ENCODE data around the gene GFPT2.

Gene GFPT2

DNA sequence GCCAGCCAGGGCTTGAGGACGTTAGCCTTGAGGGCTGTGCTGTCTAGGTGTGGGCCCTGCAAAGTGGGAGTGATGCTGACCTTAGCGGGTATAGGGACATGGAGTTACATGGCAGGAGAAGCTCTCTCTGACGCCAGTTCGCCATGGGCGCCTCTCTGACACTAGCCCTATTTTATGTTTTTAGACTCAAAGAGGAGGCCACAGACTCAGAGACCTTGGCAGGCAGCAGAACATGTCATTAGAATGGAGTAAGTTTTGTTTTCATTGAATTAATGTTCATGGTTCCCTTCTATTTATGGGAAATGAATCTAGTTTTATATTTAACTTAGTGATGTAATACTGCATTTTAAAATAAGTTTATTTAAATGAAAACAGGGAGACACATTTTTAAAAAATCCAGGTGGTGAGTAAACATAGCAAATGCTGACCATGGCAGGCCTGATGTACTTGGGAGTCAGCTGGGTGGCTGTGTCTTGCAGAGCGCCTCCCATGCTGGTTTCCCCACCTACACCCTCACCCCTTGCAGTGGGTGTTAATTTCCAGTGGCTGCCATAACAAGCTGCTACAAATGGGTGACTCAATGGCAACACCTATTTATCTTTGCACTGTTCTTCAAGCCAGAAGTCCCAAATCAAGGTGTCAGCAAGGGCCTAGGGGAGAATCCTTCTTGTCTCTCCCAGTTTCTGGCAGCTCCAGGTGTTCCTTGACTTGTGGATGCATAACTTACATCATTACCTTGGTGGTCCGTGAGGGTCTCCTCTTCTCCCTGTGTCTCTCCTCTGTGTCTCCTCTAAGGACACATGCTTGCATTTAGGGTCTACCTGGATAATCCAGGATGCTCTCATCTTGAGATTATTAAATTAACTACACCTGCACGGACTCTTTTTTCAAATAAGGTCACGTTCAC, 25.6 kb upstream of the GFPT2 start:
- no peak for DNase-seq (ENCODE audit: low read depth)

DNA sequence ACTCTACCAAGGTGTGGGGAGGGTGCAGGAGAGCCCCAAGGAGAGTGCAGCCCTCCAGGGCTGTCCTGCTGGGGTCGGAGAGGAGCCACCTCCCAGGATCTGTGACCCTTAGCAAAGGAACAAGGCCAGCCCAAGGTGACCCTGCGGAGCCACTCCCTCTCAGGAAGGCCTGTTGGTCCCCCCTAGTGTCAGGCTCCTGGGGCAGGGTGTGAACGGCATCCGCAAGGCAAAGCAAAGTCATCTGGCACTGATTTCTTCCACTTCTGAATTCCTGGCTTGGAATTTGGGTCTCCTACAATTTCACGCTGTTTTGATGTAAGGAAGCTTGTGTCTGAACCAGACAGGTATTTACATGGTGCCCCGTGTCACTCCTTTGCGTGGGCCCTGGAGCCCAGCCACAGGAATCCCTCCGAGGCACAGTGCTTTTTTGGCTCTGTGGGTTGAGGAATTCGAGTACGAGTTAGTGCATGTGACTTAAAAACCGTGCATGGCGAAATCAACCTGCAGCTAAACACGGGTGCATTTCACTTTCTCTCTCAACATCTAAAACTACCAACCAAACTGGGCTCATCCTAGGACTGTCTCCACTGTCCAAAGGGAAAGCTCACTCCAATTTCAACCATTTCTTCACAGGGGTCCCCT, 24.5 kb upstream of the GFPT2 start:
- no peak for DNase-seq (ENCODE audit: low read depth)

DNA sequence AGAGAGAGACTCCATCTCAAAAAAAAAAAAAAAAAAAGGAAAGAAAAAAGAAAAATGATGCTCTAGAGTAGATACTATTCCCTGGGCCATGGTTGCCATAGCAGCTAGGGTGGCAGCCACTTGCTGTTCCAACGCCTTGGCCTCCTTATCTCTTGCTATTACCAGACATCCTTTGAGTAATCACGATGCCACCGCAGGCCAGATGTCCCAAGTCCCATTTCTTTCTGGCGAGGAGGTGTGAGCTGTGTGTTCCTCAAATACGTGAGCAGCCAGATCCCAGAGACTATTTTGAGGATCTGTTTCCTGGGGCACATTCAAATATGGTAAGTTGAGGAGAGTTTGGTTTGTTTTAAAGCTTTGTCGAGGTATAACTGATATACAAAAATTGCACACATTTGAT, 23.4 kb upstream of the GFPT2 start:
- DNase-seq (ENCODE audit: low read depth): no peak

DNA sequence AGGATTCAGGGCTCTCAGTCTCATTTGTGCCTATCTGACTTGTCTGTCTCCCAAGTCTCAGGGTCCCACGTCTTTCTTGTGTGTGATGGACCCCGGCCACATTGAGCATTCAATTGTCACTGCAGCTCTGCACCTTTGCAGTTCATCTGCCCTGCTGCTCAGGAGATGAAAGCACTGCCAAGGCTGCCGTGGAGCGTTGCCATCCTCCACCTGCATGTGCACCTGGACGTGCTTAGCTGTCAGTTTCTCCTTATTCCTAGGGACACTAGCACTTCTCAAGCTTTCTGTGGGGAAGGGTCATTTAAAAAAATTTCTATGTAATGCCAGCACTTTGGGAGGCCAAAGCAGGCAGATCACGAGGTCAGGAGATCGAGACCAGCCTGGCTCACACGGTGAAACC, 22.8 kb upstream of the GFPT2 start:
- no peak for DNase-seq (ENCODE audit: low read depth)

DNA sequence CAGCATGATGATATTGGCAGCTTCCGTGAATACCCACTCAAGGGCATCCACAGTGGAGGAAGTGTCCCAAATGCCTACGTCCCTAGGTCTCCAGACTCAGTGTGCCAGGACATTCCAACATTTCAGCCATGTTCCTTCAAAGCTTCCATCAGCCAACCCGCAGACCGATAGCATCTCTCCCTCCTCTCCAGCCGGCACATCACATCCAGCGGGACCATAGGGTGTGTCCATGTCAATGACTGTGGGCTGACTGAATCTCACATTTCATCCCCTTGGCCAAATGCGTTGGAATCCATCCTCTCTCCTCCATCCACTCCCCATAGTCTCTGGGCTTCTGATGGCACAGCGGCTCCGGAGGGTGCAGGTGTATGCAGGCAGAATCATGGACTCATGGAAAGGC, 22.2 kb upstream of the GFPT2 start:
- DNase-seq (ENCODE audit: low read depth): no peak

DNA sequence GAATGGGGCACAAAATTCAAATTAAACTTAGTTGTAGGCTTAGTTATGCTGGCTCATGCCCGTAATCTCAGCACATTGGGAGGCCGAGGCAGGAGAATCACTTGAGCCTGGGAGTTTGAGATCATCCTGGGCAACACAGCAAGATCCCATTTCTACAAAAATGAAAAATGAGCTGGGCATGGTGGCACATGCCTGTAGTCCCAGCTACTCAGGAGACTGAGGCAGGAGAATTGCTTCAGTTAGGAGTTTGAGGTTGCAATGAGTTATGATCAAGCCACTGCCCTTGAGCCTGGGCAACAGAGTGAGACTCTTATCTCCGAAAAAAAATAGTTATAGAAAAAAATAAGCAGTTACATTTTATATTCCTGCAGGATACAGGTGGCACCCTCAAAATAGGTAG, 20.7 kb upstream of the GFPT2 start:
- DNase-seq (ENCODE audit: low read depth): no peak

DNA sequence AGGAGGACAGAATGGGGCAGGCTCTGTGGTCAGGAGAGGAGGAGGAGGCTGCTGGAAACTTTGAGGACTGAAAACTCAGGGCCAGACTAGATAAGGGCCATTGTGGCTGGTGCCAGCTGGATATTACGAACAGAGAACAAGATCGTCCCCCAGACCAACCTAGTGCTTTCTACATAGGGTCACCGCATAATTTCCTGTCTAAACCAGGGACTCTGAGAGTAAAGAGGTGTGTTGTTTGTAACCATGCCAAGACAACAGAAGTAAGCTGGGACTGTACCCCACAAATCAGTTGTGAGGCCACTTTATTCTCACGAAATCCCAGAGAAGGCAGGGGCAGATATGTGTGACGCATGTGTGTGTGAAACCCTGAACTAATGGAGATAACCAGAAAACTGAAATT, 20.3 kb upstream of the GFPT2 start:
- DNase-seq (ENCODE audit: low read depth): no peak

DNA sequence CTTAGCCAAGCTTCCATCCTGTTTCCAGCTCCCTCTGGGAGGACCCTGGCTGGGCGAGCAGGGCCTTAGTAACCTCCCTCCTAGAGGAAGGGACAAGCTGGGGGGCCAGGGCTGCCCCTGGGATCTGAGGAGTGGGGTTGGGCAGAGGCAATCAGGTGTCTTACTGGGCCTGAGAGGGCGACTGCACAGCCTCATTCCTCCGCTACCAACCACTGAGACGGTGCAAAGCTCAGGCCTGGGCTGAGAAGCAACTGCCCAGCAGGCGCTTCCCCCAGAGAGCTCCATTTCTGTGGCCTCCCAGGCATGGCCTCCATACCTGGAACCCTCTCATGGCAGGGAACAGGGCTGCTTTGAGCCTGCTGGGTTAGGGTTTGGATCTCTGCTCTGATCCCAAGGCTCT, 18.8 kb upstream of the GFPT2 start:
- no peak for DNase-seq (ENCODE audit: low read depth)

DNA sequence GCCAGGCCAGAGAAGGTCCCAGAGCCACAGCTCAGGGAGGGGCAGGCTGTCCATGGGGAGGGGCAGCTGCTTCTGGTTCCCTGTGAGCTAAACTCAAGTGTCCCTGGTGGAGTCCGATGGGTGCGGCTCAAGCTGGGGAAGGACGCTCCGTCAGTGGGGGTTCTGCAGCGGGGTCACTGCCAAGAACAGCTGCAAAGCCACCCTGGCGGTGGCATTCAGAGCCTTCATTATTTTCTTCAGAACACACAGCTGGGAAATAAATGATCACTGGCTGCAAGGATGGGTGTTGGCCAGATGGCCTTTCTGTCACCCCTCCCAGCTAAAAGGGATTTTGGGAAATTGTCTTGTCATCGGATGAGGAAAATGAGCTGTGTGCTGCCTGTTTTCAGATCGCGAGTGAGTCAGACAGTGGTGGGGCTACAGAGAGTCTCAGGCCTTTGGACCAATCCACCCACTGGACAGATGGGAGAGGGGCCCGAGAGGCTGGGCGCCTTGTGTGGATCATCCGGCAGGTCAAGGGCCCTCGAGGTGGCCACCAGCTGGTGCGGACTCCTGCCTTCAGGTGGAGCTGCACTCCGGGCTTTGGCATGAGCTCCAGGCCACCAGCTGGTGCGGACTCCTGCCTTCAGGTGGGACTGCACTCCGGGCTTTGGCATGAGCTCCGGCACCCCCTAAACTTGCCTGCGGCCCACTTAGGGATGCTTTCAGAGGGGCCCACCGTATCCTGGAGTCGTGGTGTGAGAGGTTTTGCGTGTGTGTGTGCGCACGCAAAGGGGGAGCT, 17.9 kb upstream of the GFPT2 start:
- no peak for DNase-seq (ENCODE audit: low read depth)

DNA sequence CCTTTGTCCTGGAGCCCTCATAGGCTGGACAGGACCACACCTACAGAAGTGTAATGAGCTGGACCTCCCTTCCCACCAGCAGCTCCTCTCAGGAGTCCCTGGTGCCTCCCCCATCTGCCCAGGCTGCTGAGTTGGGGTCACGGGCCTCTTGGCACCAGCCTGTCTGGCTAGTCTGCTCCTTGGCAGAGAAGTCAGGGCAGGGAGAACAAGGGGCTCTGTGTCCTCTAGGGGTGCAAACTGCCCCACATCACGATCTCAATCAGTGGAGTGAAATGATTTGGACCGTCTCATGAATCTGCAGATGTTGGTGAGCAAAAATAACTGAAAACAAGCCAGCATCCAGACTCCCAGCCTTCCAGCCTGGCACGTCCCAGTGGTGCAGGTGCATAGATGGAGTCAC, 14.9 kb upstream of the GFPT2 start:
- DNase-seq (ENCODE audit: low read depth): no peak

DNA sequence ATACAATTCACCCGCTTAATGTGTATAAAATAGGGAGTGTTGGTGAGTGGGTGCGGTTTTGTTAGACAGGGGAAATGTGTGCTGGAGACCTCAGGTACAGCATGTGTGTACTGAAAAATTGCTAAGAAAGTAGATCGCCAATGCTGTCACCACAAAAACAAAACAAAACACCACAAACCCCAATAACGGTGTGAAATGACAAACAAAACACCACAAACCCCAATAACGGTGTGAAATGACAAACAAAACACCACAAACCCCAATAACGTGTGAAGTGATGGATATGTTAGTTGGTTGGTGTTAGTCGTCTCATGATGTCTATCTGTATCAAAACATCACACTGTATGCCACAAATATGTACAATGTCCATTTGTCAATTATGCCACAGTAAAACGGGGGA, 14.2 kb upstream of the GFPT2 start:
- no peak for DNase-seq (ENCODE audit: low read depth)

DNA sequence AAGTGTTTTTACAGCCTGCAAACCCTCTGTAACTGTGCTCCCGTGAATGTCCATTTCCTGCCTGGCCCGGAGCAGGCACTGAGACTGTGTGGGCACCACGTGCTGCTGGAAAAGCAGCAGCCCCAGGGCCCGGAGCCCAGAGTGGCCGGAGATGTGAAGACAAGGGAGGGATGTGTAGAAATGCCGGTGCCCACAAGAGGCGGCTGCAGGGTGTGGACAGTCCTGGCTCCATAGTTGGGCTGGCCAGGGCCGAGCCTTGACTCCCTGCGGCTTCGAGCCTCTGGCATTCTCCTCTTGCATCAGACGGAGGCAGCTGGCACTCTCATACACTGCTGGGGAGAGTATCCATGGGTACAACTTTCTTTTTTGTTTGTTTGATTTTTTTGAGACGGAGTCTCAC, 13.2 kb upstream of the GFPT2 start:
- DNase-seq (ENCODE audit: low read depth): no peak

DNA sequence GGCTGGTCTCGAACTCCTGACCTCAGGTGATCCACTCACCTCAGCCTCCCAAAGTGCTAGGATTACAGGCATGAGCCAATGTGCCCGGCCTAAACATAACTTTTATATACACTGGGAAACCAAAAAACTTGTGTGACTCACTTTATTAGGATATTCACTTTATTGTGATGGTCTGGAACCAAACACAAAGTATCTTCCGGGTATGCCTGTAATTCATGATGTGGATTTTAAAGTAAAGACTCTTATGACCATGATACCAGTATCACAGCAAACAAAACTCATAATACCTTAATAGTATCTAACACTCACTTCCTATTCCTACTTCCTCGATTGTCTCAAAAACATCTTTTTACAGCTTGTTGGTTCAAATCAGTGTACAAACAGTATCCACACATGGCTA, 12.7 kb upstream of the GFPT2 start:
- no peak for DNase-seq (ENCODE audit: low read depth)

DNA sequence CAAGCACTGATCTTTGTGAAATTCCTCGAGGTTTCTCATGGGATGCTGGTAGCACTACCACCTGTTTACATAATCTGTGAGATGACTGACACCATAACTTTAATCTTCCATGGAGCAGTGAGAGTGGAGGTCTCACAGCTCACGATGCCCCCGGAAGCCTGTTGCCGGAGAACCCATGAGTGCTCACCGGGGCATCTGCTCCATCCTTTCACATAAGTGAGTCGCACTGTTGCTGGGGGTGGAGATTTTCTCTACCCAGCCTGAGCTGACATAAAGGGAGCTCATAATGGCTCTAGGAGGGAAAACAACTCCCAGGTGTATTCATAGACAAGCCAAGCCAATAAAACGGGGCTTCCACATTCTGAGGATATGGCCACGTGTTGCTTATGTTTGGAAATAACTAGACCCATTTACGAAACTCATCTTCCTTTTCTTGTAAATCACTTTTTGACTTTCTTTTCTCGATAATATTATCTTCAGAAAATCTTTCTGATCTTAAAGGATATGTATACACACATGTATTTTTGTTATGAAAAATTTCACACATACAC, 11.2 kb upstream of the GFPT2 start:
- no peak for DNase-seq (ENCODE audit: low read depth)

DNA sequence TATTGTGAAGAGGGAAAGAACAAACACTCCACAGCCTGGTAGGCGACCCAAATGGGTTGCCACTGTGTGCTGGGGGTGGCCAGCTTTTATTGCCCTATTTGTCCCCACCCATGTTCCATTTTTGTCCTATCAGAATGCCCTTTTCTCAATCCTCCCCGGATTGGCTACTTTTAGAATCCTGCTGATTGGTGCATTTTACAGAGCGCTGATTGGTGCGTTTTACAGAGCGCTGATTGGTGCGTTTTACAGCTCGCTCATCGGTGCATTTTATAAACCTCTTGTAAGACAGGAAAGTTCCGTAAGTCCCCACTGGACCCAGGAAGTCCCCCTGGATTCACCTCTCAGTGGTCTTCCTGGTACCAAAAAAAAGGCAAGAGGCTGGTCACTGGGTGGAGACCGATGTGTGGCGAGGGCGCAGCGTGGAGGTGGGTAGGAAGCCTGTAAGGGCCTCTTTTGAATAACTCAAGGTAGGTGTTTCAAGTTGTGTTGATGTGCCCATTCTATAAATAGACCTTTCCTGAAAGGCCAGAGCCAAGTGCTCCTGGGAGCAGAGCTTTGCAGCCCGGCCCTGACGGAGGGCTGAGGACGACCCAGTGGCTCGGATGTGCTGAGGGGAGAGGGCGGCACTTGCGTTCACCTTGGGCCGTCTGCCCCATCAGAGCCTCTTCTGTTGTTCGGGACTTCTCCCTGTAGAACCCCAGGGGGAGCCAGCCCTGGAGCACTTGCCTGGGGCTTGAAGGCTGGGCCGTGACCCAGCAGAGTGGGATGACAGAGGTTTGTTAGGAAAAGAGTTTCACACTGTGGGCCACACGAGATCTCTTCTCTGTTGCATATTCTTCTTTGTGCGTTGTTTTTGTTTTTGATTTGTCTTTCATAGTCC, 7.2 kb upstream of the GFPT2 start:
- no peak for DNase-seq (ENCODE audit: low read depth)

DNA sequence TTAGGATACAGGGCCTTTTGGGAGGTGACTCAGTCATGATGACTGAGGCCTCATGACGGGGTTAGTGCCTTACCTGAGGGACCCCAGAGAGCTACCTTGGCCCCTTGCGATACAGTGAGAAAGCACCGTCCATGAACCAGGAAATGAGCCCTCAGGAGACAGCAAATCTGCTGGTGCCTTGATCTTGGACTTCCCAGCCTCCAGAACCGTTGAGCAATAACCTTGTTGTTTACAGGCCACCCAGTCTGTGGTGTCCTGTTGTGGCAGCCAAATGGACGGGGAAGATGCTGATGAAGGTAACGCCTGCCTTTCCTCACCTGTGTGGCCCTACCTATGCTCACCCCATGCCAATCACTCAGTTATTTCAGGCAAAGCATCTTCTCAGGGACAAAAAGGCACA, 5.6 kb upstream of the GFPT2 start:
- DNase-seq (ENCODE audit: low read depth): no peak

DNA sequence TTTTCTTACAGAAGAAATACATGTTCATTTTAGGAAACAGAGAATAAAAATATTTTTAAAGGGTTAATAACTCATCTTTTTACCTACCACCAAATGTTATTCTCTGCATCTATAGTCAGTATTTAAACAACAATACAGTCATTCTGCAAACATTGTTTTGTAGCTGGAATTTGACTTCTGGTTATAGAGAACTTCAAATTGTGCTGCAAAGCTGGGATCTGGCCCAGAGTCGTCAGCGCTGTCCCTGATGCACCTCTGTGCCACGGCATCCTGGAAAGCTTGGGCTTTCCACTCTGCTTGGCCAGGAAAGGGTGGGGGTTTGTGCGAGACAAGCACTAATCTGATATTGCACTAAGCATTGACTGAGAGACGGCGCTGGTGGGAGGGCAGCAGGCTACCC, 5.0 kb upstream of the GFPT2 start:
- no peak for DNase-seq (ENCODE audit: low read depth)

DNA sequence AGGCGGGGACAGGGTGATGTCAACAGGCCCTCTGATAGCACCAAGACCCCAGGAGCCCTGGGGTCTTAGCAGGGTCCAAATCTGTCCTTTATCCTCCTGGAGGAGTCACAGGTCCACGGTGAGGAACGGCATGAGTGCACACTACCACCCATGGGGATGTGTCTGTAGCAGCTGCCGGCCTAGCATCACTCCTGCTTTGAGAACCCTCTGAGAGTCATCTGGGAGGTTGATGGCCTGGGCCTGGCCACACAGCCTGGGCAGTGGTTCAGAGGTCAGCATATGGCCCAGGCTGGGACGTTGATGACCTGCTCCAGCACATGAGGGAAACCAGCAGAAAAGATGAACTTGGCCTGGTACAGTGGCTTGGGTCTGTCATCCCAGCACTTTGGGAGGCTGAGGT, 1.8 kb upstream of the GFPT2 start:
- DNase-seq (ENCODE audit: low read depth): no peak

DNA sequence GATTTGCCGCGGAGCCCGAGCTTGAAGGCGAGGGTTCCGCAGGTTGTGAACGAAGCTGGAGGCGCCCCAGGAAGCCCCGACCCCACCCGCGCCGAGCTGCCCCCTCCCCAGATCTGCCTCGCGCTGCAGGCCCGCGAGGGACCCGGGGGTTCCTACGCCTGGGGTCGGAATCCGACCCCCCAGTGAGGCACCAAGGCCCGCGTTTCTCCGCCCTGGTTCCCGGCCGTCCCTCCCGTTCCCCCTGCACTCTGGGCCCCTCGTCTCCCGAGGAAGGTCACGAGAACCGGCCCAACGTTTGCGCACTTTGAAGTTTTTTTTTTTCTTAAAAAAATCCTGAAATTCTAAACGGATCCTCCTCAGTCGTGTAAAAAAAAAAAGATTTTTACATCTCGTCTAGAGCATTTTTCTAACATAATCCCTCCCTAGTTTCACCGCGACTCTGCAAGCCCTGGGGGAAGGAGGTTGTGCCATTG, 880 bp upstream of the GFPT2 start:
- no peak for DNase-seq (ENCODE audit: low read depth)

DNA sequence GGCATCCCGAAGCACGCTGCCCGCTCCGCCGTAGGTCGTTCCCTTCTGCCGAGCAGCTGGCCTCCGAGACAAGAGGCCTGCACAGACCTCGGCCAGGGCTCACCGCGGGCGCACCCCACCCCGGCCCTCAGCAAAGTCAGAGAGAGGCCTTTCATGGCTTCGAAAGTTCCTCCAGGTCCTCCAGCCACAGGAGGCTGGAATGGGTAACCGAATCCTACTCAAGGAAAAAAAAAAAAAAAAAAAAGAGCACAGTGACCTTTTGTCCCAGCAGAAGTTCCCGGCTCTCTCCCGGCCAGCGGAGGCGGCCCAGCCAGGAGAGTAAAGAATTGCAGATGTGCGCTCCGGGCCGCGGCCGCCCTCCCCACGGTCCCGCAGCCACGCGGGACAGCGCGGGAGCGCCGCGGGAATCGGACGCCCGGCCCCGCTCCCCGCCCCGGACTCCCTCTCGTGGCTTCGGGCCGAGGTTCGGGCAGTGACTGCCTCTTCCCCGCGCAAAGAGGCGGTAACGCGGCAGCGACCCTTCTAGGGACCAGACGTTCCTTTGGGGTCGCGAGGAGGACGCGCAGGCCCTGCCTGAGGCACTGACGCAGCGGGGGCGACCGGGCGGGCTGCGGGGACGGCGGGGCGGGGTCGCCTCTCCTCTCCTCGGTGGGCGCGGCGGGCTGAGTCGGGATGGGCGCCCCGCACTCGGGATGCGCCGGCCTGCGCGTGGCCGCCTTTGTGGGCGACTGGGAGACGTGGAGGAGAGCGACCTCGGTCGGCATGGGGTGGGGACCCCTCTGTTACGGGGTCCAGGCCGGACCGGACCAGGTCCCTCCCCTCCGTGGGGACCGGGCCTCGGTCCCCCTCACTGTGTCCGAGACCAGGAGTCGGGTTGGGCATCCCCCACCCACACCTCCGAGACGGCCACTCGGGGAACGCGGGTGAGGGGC, 754 bp downstream of the GFPT2 start:
- DNase-seq (ENCODE audit: low read depth): no peak
